ENCODE results near the gene NCAM1.

The NCAM1 gene

GRCh38 chr11:113161711-113162591 lies 200.7 kb downstream of the NCAM1 start:
- Histone ChIP-seq H3K36me3 (no peaks in the 10 kb centered on the region), H3K4me3 (ENCODE audit: low read depth, low read length) (no peak overlapping the region), H3K27me3 (ENCODE audit: insufficient read depth, low read depth, severe bottlenecking) (no peaks in the 10 kb centered on the region), H3K27ac (no peak overlapping the region), H3K9me3 (ENCODE audit: severe bottlenecking) (no peaks in the 10 kb centered on the region)
- DNase-seq, result no peak
- TF ChIP-seq CTCF (IDR thresholded peaks at IDR 0.05; ENCODE audit: low read depth, low read length), result no peak

- peak; percentile 28; the same call in 1 of the 2 replicates for TF ChIP-seq CTCF (IDR thresholded peaks at IDR 0.05; ENCODE audit: low read depth, low read length)
- Histone ChIP-seq H3K4me3 (ENCODE audit: low read depth, low read length) (no peak overlapping the region), H3K27ac (no peak overlapping the region), H3K9me3 (ENCODE audit: severe bottlenecking) (no peaks in the 10 kb centered on the region), H3K27me3 (ENCODE audit: insufficient read depth, low read depth, severe bottlenecking) (no peaks in the 10 kb centered on the region), H3K36me3 (no peaks in the 10 kb centered on the region)
- peak; percentile 14 for DNase-seq
Measured at GRCh38 chr11:113162592-113162962, 201.4 kb downstream of the NCAM1 start.

GRCh38 chr11:113163291-113164030 lies 202.2 kb downstream of the NCAM1 start:
- H3K27me3 ChIP-seq (ENCODE audit: insufficient read depth, low read depth, severe bottlenecking), result no peaks in the 10 kb centered on the region
- no peak overlapping the region for H3K4me3 ChIP-seq (ENCODE audit: low read depth, low read length)
- no peaks in the 10 kb centered on the region for H3K36me3 ChIP-seq
- H3K9me3 ChIP-seq (ENCODE audit: severe bottlenecking), result no peaks in the 10 kb centered on the region
- peak; percentile 34; the same call in 1 of the 2 replicates for TF ChIP-seq CTCF (IDR thresholded peaks at IDR 0.05; ENCODE audit: low read depth, low read length)
- H3K27ac ChIP-seq, result no peak overlapping the region
- DNase-seq, result no peak

- H3K9me3 ChIP-seq (ENCODE audit: severe bottlenecking), result no peaks in the 10 kb centered on the region
- DNase-seq, result no peak
- no peak overlapping the region for H3K4me3 ChIP-seq (ENCODE audit: low read depth, low read length)
- H3K27me3 ChIP-seq (ENCODE audit: insufficient read depth, low read depth, severe bottlenecking), result no peaks in the 10 kb centered on the region
- TF ChIP-seq CTCF (IDR thresholded peaks at IDR 0.05; ENCODE audit: low read depth, low read length), result no peak
- H3K27ac ChIP-seq, result no peak overlapping the region
- H3K36me3 ChIP-seq, result no peaks in the 10 kb centered on the region
Measured at GRCh38 chr11:113166280-113166679, 205.1 kb downstream of the NCAM1 start.

- H3K4me3 ChIP-seq (ENCODE audit: low read depth, low read length), result no peak overlapping the region
- no peaks in the 10 kb centered on the region for H3K27me3 ChIP-seq (ENCODE audit: insufficient read depth, low read depth, severe bottlenecking)
- no peaks in the 10 kb centered on the region for H3K36me3 ChIP-seq
- no peak for TF ChIP-seq CTCF (IDR thresholded peaks at IDR 0.05; ENCODE audit: low read depth, low read length)
- H3K9me3 ChIP-seq (ENCODE audit: severe bottlenecking), result no peaks in the 10 kb centered on the region
- no peak overlapping the region for H3K27ac ChIP-seq
- no peak for DNase-seq
Measured at GRCh38 chr11:113167599-113167998, 206.4 kb downstream of the NCAM1 start.

All from WERI-Rb-1 (cell line).